ENCODE measurements around the gene TSPAN5.
A peak's percentile ranks its signal among the peaks of the same experiment; 100 is the strongest.
"Not testable (repeated sequence)": the region's sequence is repeated elsewhere in the genome, so short reads cannot be mapped to it uniquely, and the experiment has no call there.

TSPAN5 gene

GRCh38 chr4:98498774-98499173, 159.6 kb downstream of the TSPAN5 start:
- DNase-seq (ENCODE audit: low read depth, low spot score) = no peak

DNA sequence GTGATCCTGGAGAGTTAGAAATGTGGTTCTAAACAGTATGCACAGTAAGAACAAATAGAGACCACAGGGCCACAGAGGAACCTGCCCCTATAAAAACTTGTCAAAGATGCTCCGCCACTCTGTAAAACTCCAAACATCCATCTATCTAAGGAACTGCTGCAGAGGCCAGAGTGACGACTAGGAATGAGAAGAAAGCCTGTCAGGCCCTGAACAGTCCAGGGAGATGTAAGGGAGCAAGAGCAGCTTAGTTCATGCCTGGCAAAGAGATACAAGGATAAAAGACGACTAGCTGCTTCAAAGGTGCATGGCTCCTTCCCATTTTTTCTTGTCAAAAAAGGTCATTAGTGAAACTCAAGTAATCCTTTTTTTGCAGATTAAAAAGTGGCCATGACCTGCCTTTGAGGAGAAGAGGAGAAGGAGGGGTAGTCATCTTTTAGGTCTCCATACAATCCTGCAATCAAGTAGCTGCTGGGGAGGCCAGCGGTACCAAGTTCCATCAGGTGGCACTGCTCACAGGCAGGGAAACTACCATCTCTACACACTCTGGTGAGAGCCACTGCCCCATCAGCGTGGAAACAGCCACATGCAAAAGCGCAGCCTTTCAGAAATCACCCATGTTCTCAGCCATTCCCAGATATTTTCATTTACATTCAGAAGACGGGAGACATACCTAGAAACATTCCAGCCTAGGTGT, 162.1 kb downstream of the TSPAN5 start:
- no peak for DNase-seq (ENCODE audit: low read depth, low spot score)

DNA sequence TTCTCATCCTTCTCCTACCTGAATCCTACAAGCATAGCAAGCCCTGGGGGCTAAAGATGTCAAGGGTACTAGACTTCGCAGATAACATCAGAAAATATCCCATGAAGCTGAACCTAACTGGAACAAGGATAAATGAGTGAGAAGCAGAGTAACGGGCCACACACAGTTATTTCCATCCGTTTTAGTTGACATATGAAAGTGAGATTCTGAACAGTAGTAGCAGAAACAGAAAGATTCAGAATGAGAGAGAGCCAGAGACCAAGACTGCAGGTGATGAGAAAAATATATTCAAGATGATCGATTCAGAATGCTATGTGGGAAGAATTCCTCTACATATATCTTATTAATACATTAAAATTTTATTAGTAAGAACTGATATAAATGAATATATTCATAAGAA, 165.1 kb downstream of the TSPAN5 start:
- no peak for DNase-seq (ENCODE audit: low read depth, low spot score)

DNA sequence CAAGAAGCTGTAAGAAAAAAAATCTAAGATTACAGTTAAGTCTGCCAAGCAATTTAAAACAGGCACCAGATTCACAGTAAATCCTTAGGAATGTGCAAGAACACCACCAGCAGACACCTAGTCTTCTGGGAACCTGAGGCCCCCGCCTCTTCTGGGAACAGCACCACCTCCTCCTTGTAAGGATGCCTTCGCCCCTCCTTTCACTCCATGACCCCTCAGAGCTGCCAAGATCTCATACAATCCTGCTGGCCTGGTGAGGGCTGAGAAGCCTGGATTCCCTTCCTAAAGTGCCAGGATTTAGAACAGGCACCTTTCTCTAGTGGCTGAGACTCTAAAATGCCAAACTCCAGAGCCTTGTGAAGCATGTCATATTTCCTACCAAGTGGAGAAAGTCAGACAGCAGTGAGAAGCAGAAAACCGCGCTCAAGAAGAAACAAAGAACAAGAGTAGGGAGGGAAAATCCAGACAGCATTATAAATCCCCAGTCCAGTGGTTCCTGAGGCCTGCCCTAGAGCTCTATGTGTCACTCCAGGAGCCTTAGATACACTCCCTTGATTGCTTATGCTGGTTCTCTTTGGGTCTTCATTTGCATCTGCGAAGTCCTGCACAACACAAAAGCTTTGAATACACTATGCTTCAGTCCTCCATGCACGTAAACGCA, 166.4 kb downstream of the TSPAN5 start:
- DNase-seq (ENCODE audit: low read depth, low spot score) = no peak

GRCh38 chr4:98490251-98490650, 168.2 kb downstream of the TSPAN5 start:
- no peak for DNase-seq (ENCODE audit: low read depth, low spot score)

DNA sequence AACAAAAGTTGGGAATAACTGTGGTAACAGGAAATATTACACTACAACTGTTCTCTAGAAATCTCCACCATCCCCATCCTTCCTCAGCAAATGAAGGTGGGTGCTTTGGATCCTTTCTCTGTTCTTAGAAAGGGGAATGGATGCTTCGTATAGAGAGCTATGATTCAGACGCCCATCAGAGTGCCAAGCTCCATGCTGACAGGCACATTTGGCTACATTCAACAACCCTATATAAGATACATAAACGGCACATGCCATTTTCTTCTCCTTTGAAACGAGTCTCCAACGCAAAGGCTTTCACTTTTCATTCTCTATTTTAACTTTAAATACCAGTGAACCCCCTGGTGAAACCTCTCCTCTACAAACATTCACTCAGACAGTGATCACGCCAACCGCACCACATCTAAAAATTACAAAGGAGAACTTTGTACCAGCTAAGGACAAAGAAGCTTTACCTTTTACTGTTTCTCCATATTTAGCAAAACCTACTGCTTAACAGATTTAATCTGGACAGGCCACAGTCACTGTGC, 172.5 kb downstream of the TSPAN5 start:
- no peak for DNase-seq (ENCODE audit: low read depth, low spot score)

GRCh38 chr4:98484031-98484430, 174.4 kb downstream of the TSPAN5 start:
- no peak for DNase-seq (ENCODE audit: low read depth, low spot score)

GRCh38 chr4:98482847-98483806, 175.3 kb downstream of the TSPAN5 start:
- no peak for DNase-seq (ENCODE audit: low read depth, low spot score)

DNA sequence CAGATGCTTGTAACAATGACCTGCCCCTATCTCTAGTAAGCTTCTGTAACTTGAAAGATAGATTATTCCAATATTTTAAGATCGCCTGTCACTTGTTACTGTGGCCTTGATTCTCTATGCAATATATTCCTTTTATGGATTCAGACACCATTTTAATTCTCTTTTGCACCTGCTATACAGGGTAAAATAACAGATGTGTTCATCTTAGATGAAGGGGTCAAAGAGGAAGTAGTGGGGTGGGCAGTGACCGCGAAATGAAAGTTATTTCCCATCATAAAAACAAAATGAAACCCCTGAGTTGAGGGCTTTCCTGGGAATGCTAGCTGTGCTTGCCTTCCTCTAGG, 175.9 kb downstream of the TSPAN5 start:
- no peak for DNase-seq (ENCODE audit: low read depth, low spot score)

GRCh38 chr4:98481167-98481566, 177.2 kb downstream of the TSPAN5 start:
- DNase-seq (ENCODE audit: low read depth, low spot score) = no peak

DNA sequence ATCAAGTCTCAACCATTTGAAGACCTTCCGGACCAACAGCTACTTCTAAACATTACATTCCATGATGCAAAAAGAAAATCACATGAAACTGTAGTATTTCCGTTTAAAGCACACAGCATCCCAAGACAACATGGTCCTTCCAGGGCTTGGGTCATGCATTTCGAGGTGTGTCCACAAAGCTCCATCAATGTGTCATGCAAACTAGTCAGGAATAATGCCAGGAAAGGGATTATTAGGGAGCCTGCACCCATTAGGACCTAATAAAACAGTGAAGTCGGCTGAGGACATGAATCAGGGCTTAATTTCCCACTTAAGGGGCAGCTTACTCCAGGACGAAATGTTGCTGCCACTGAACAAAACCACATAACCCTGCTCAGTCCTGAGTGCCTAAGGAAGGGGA, 177.9 kb downstream of the TSPAN5 start:
- DNase-seq (ENCODE audit: low read depth, low spot score) = no peak

GRCh38 chr4:98479590-98479989, 178.8 kb downstream of the TSPAN5 start:
- DNase-seq (ENCODE audit: low read depth, low spot score) = not testable (repeated sequence)

DNA sequence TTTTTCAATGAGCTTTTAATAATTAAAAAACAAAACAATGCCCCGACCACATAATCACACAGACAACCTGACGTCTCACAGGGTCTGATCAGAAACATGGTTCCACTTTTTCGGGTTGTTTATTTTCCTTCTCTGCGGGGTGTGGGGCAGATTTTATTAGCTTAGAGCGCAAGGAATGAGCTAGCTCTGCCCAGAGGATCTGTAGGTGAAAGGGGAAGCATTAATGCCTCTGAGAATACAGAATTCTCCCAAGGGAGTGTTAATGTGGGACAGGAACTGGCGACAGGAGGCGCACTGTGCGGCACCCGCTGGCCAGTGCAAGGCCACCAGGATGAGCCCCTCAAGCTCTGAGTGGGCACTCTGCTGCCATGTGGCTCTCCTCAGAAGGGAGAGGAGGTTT, 181.5 kb downstream of the TSPAN5 start:
- no peak for DNase-seq (ENCODE audit: low read depth, low spot score)

DNA sequence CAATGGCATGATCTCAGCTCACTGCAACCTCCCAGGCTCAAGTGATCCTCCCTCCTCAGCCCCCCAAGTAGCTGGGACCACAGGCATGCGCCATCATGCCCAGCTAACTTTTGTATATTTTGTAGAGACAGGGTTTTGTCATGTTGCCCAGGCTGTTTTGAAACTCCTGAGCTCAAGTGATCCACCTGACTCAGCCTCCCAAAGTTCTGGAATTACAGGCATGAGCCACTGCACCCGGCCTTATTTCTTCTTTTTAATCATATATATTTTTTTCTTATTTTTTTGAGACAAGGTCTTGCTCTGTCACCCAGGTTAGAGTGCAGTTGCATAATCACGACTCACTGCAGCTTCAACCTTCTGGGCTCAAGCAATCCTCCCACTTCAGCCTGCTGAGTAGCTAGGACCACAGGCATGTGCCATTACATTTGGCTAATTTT, 184.0 kb downstream of the TSPAN5 start:
- DNase-seq (ENCODE audit: low read depth, low spot score) = no peak

GRCh38 chr4:98473046-98473445, 185.4 kb downstream of the TSPAN5 start:
- no peak for DNase-seq (ENCODE audit: low read depth, low spot score)

- DNase-seq (ENCODE audit: low read depth, low spot score) = no peak
These were observed 187.6 kb downstream of the TSPAN5 start for GRCh38 chr4:98470831-98471230.

DNA sequence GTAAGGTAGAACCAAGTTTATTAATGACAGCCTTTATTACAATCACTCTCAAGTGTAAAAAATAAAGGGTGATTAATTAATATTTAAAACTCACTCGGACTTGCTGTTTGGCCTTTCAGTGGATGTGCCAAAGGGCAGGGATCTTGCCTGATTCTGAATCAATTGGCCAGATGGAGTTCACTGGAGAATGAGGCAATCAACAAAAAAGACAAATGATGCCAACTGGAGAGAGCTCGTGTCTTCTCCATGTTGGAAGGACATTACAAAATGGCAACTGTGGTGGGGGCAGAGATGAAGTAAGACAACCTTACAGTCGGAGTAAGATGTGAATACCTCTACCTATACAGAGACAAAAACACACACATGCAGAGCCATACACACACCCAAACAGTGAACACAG, 188.0 kb downstream of the TSPAN5 start:
- DNase-seq (ENCODE audit: low read depth, low spot score) = no peak

GRCh38 chr4:98469771-98470170, 188.6 kb downstream of the TSPAN5 start:
- no peak for DNase-seq (ENCODE audit: low read depth, low spot score)

DNA sequence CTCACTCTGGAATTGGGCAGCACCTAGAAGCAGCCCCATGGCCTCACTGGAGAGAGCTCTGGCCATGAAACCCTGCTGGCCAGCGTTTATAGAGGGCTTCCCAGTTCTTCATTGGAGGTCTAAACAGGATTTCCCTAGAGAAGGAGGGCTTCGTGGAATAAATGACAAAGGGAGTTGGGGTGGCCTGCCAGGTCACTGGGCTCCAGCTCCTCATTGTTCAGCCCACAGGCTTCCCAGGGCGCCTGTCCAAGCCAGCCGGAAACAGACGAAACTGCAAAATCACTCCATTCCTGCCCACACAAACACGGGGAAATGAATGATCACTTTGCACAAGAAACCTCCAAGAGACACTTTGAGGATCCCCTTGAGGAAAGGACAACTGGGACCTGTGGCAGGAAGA, 189.7 kb downstream of the TSPAN5 start:
- no peak for DNase-seq (ENCODE audit: low read depth, low spot score)

- peak; percentile 55 for DNase-seq (ENCODE audit: low read depth, low spot score)
These were observed 190.8 kb downstream of the TSPAN5 start for GRCh38 chr4:98467627-98468072.

DNA sequence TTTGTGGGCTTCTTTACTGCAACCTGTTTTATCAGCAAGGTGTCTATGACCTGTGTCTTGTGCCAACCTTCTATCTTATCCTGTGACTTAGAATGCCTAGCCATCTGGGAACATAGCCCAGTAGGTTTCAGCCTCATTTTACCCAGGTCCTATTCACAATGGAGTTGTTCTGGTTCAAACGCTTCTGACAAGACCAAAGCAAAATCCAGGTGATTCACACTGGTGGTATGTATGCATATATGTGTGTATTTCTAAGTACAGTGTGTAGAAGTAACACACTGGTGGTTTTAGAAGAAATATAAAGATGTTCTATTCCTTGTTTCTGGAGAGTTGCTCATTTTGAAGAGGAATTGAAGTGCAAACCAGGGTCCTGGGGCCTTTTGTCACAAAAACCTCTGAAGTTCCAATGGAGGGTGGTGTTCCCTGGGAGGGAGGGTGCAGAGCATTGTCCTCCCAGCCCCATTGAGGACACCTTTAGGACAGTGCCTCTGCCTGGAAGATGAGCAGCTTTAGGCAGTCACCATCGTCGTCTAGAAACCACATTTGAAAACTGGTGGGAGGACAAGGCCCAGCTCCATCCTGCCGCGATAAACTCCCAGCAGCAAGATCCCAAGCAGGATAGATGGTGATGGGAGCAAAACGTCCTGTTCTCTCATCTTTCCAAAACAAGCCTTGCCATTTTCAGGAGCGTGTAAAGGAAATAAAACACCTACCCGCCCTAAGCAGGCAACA, 191.4 kb downstream of the TSPAN5 start:
- DNase-seq (ENCODE audit: low read depth, low spot score) = no peak
